Measurements from ENCODE around the gene IQSEC1.

- no peak for TF ChIP-seq CTCF (IDR thresholded peaks at IDR 0.05; ENCODE audit: extremely low read depth in 1 of 2, insufficient read depth in 1 of 2, low read depth in 1 of 2, low read length in 2 of 2)
- no peak for TF ChIP-seq POLR2A (IDR thresholded peaks at IDR 0.05; ENCODE audit: low read depth, low read length)
- no peak for TF ChIP-seq MAX (IDR thresholded peaks at IDR 0.05; ENCODE audit: insufficient read depth, insufficient read length)
- no peak for TF ChIP-seq POLR2AphosphoS5 (IDR thresholded peaks at IDR 0.05; ENCODE audit: insufficient read depth, low read depth, low read length)
- no peak for TF ChIP-seq JUN (IDR thresholded peaks at IDR 0.05; ENCODE audit: borderline replicate concordance, insufficient read depth, insufficient read length, low read depth)
- TF ChIP-seq EZH2 (IDR thresholded peaks at IDR 0.05; ENCODE audit: borderline replicate concordance, low read depth, low read length, severe bottlenecking): no peak
- TF ChIP-seq GATA2 (IDR thresholded peaks at IDR 0.05; ENCODE audit: insufficient read depth, insufficient read length, low read depth, low read length): no peak
Observed at GRCh38 chr3:12953201-12953995, 119.8 kb downstream of the IQSEC1 start.
